Activated CD8-positive, alpha-beta memory T cell treated with anti-CD3 and anti-CD28 coated beads for 36 hours (primary cell): ENCODE results near the gene OSBPL9. TPM values are rescaled to one million over a fixed set of nuclear protein-coding genes. Genes with fewer than 3 reads are reported as not detected.
"Not testable (repeated sequence)": the region's sequence is repeated elsewhere in the genome, so short reads cannot be mapped to it uniquely, and the experiment has no call there.

Source experiments
- CTCF ChIA-PET: fragments of 350-600 bp; sonication (Branson Sonifier 250); formaldehyde crosslinking; loops from one replicate; lab custom pipeline; 2021; ENCODE audit warnings: antibody characterized with exemption; lab: Charles Lee
- POLR2A ChIA-PET: fragments of 350-600 bp; sonication (Branson Sonifier 250); formaldehyde crosslinking; loops from one replicate; lab custom pipeline; 2021; ENCODE audit warnings: antibody characterized with exemption; lab: Charles Lee
- total RNA-seq, 2 experiments: library from RNA; stranded (reverse); gene quantifications; one replicate each; pipeline ENCODE4 v1.2.3, GENCODE V29; 2021

The OSBPL9 gene
- total RNA-seq, 2 experiments from 2014 or later: 49.5 to 49.6 TPM

DNA sequence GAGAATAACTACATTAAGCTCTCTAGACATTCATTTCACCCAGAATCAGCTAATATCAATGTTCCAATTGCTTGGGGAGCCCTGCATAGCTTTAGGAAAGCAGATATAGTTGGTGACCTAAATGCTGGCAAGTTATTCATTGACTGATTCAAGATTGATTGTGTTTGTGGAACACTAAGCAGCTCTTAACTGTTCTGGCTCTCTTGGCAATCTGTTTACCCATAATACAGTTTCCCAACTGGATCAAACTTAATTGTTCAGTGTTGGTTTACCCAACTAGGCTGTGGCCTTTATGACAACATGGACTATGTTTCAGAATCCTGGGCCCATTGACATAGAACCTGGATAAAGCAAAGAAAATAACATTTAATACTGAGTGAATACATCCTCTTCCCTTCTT, 178.0 kb downstream of the OSBPL9 start:
- ChIA-PET POLR2A (no interaction called here), CTCF (no interaction called here)

- POLR2A ChIA-PET: no interaction called here
These were observed 182.5 kb downstream of the OSBPL9 start for GRCh38 chr1:51799372-51799771.

GRCh38 chr1:51814513-51814912, 197.6 kb downstream of the OSBPL9 start:
- ChIA-PET POLR2A (no interaction called here), CTCF (no interaction called here)

More at GRCh38 chr1:51799372-51799771, 182.5 kb downstream of the OSBPL9 start:
- CTCF ChIA-PET: interaction anchor here (0.7 kb wide), 1 partner anchor 692 kb away, joined by 3 read pairs; no protein-coding TSS in a partner anchor

GRCh38 chr1:51818487-51818886, 201.6 kb downstream of the OSBPL9 start:
- CTCF ChIA-PET: no interaction called here
- POLR2A ChIA-PET: no interaction called here

DNA sequence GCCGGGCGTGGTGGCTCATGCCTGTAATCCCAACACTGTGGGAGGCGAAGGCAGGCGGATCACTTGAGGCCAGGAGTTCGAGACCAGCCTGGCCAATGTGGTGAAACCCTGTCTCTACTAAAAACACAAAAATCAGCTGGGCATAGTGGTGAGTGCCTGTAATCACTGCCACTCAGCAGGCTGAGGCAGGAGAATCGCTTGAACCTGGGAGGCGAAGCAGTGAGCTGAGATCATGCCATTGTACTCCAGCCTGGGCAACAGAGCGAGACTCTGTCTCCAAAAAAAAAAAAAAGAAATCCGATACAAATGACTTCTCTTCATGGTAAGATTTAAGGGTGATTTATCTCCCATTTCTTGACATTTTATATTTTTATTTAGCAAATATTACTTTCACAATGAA, 202.1 kb downstream of the OSBPL9 start:
- CTCF ChIA-PET, POLR2A ChIA-PET: not testable (repeated sequence)

DNA sequence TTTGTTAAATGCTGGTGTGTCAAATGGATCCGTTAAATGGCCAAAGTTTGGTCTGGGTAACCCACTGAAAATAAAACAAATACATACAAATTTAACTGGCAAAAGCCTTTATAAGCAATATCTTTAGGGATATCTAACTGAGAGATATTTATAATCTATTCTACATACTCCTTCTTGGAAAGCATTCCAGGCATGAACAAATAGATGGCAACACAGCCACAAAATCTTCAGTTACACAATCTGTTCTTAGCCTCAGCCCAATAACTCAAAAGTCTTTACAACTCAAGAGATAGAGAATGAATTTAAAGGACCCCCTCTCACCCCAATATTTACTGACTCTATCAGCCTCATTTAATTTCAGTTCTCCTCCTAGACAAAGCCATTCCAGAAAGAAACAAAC, 202.9 kb downstream of the OSBPL9 start:
- ChIA-PET CTCF (no interaction called here), POLR2A (no interaction called here)

DNA sequence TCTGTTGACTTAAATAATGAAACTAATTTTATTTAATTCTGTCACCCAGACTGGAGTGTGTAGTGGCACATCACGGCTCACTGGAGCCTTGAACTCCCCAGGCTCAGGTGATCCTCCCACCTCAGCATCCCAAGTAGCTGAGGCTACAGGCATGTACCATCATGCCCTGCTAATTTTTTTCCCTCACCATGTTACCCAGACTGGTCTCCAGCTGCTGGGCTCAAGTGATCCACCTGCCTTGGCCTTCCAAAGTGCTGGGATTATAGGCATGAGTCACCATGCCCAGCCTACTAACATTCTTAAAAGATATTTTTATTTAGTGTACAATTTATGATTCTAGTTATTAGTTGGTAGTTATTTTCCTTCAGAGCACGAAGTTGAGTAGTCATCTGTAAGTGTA, 212.2 kb downstream of the OSBPL9 start:
- ChIA-PET CTCF (no interaction called here), POLR2A (no interaction called here)

DNA sequence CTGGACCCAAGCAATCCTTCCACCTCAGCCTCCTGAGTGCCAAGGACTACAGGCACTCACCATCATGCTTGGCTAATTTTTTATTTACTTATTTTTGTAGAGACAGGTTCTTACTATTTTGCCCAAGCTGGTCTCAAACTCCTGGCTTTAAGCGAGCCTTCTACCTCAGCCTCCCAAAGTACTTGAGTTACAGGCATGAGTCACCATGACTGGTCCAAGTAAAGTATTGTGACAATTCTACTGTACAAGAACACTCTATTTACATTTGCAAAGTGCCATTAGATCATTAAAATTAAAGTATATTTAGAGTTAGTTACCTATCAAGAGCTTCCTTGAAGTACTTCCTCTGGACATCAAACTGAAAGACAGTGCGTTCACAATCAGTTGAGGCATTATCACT, 216.8 kb downstream of the OSBPL9 start:
- CTCF ChIA-PET: no interaction called here
- POLR2A ChIA-PET: no interaction called here

- ChIA-PET CTCF (no interaction called here), POLR2A (no interaction called here)
These were observed 220.4 kb downstream of the OSBPL9 start for GRCh38 chr1:51837243-51837642.

Other genes with a start within 250 kb of the OSBPL9 start
- 10 to 100 TPM; 93.5 to 95.5 TPM for gene EPS15, start 97.8 kb upstream of the OSBPL9 start, total RNA-seq